ENCODE results near the gene SLC9A9.
"Not testable (repeated sequence)": the region's sequence is repeated elsewhere in the genome, so short reads cannot be mapped to it uniquely, and the experiment has no call there.

Gene SLC9A9

DNA sequence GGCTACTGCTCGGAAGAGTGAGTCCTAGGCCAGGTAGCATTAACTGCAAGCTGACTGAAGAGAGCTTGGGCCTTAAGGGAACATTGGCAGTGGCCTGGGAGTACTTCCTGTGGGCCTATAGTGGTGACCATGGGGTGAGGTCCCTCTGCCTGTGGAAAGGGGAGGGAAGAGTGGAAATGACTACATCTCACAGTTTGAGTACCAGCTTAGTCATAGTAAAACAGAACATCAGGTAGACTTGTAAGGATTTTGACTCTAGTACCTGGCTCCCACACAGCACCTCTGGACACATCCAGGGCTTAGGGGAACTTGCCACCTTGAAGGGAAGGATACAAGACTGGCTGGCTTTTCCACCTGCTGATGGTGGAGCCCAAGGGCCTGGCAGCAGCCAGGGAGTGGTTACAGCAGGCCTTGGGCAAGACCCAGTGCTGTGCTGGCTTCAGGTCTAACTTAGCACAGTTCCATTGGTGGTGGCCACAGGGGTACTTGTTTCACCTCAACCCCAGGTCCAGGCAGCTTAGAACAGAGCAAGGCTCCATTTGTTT lies 147.8 kb downstream of the SLC9A9 start:
- H3K27me3 ChIP-seq (ENCODE audit: insufficient read depth, low read depth, severe bottlenecking) = no peaks in the 10 kb centered on the region
- TF ChIP-seq, protein P1, sequence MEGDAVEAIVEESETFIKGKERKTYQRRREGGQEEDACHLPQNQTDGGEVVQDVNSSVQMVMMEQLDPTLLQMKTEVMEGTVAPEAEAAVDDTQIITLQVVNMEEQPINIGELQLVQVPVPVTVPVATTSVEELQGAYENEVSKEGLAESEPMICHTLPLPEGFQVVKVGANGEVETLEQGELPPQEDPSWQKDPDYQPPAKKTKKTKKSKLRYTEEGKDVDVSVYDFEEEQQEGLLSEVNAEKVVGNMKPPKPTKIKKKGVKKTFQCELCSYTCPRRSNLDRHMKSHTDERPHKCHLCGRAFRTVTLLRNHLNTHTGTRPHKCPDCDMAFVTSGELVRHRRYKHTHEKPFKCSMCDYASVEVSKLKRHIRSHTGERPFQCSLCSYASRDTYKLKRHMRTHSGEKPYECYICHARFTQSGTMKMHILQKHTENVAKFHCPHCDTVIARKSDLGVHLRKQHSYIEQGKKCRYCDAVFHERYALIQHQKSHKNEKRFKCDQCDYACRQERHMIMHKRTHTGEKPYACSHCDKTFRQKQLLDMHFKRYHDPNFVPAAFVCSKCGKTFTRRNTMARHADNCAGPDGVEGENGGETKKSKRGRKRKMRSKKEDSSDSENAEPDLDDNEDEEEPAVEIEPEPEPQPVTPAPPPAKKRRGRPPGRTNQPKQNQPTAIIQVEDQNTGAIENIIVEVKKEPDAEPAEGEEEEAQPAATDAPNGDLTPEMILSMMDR (IDR thresholded peaks at IDR 0.05; ENCODE audit: low read depth, low read length) = no peak
- no peak for DNase-seq
- no peaks in the 10 kb centered on the region for H3K36me3 ChIP-seq
- H3K27ac ChIP-seq = no peak overlapping the region
- H3K9me3 ChIP-seq (ENCODE audit: severe bottlenecking) = no peaks in the 10 kb centered on the region
- no peak overlapping the region for H3K4me3 ChIP-seq (ENCODE audit: low read depth, low read length)

GRCh38 chr3:143699424-143699823 lies 148.8 kb downstream of the SLC9A9 start:
- TF ChIP-seq, protein P1 (IDR thresholded peaks at IDR 0.05; ENCODE audit: low read depth, low read length) = no peak
- Histone ChIP-seq H3K4me3 (ENCODE audit: low read depth, low read length) (no peak overlapping the region), H3K27me3 (ENCODE audit: insufficient read depth, low read depth, severe bottlenecking) (no peaks in the 10 kb centered on the region), H3K36me3 (no peaks in the 10 kb centered on the region), H3K27ac (no peak overlapping the region), H3K9me3 (ENCODE audit: severe bottlenecking) (no peaks in the 10 kb centered on the region)
- DNase-seq = no peak

- Histone ChIP-seq H3K36me3 (no peaks in the 10 kb centered on the region), H3K9me3 (ENCODE audit: severe bottlenecking) (no peaks in the 10 kb centered on the region), H3K4me3 (ENCODE audit: low read depth, low read length) (no peak overlapping the region), H3K27ac (no peak overlapping the region), H3K27me3 (ENCODE audit: insufficient read depth, low read depth, severe bottlenecking) (no peaks in the 10 kb centered on the region)
- no peak for DNase-seq
- TF ChIP-seq, protein P1 (IDR thresholded peaks at IDR 0.05; ENCODE audit: low read depth, low read length) = no peak
Measured at GRCh38 chr3:143698682-143699303, 149.5 kb downstream of the SLC9A9 start.

DNA sequence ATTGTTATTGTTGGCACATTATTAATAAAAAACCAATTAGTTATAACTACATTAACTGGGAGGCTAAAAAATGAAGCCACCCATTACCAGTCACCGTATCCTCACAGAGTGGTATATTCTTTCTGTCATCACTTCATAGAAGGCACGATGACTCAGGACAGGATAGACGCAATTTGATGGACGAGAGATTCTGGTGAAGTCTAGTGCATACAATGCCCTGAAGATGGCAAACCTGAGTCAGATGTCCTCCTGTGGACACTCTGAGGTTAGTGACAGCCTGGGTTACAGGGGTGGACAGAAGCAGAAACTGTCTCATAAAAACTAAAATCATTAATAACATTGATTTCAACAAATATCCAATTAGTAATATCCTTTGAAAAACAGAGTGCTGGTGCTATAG lies 150.3 kb downstream of the SLC9A9 start:
- no peak overlapping the region for H3K4me3 ChIP-seq (ENCODE audit: low read depth, low read length)
- H3K36me3 ChIP-seq = no peaks in the 10 kb centered on the region
- no peak overlapping the region for H3K27ac ChIP-seq
- peak; percentile 35 for DNase-seq
- H3K9me3 ChIP-seq (ENCODE audit: severe bottlenecking) = no peaks in the 10 kb centered on the region
- TF ChIP-seq, protein P1 (IDR thresholded peaks at IDR 0.05; ENCODE audit: low read depth, low read length) = peak; percentile 76
- no peaks in the 10 kb centered on the region for H3K27me3 ChIP-seq (ENCODE audit: insufficient read depth, low read depth, severe bottlenecking)

- DNase-seq; H3K36me3 ChIP-seq; H3K27me3 ChIP-seq (ENCODE audit: insufficient read depth, low read depth, severe bottlenecking); H3K4me3 ChIP-seq (ENCODE audit: low read depth, low read length); H3K9me3 ChIP-seq (ENCODE audit: severe bottlenecking); H3K27ac ChIP-seq: not testable (repeated sequence)
Measured at GRCh38 chr3:143695333-143695732, 152.9 kb downstream of the SLC9A9 start.

DNA sequence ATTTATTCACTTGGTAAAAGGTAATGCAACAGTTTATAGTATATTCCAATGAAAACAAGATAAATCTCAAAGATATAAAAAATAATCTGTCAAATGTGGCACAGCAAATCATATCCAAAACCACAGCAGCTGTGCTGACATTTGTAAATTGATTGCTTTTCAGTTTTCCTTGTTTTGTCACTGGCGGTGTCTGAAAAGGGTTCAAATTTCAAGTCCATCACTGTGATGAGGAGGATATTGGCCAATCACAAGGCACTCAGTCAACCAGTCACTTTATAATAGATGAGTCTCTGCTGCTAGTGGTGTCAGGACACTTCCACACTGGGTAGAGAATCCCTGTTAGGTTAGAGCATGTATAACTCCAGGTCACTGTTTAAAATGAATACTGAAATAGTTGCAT lies 154.8 kb downstream of the SLC9A9 start:
- no peak for DNase-seq
- no peaks in the 10 kb centered on the region for H3K36me3 ChIP-seq
- no peaks in the 10 kb centered on the region for H3K27me3 ChIP-seq (ENCODE audit: insufficient read depth, low read depth, severe bottlenecking)
- TF ChIP-seq, protein P1 (IDR thresholded peaks at IDR 0.05; ENCODE audit: low read depth, low read length) = no peak
- no peak overlapping the region for H3K4me3 ChIP-seq (ENCODE audit: low read depth, low read length)
- no peaks in the 10 kb centered on the region for H3K9me3 ChIP-seq (ENCODE audit: severe bottlenecking)
- no peak overlapping the region for H3K27ac ChIP-seq
